CD14-positive monocyte (primary cell): ENCODE results near the gene CWC25. TPM values are rescaled to one million over a fixed set of nuclear protein-coding genes. Genes with fewer than 3 reads are reported as not detected.

ENCODE experiments used
- DNase-seq, 3 donors: peaks; one replicate each; pipeline ENCODE4 v3.0.0-alpha.2; 2011 to 2022
- H2AFZ ChIP-seq: 2 replicates; pipeline ENCODE4 v1.6.0; 2012; ENCODE audit warnings: mild to moderate bottlenecking, low read depth, low read length, inconsistent platforms; ENCODE audit not compliant: insufficient read depth, poor library complexity, severe bottlenecking
- H3K27ac ChIP-seq, 2 donors: 1 replicate in 1 of 2; 2 replicates in 1 of 2; pipeline ENCODE4 v1.5.1; 2012 to 2013; ENCODE audit warnings: low read length in 2 of 2, control low read depth in 1 of 2, inconsistent platforms in 1 of 2, low read depth in 1 of 2, mild to moderate bottlenecking in 1 of 2
- H3K27me3 ChIP-seq, 2 donors: one replicate each; pipeline versions ENCODE4 v1.6.0 to v1.6.1; 2011 to 2013; ENCODE audit warnings: low read length in 2 of 2; ENCODE audit not compliant: control insufficient read depth in 2 of 2, insufficient read depth in 2 of 2
- H3K36me3 ChIP-seq, 2 donors: replicated peaks in 1 of 2; 1 replicate in 1 of 2; 2 replicates in 1 of 2; pipeline versions ENCODE4 v1.5.1 to v1.6.1; 2012 to 2013; ENCODE audit warnings: low read length in 2 of 2, control low read depth in 1 of 2, inconsistent platforms in 1 of 2, mild to moderate bottlenecking in 1 of 2; ENCODE audit not compliant: insufficient read depth in 2 of 2, control insufficient read depth in 1 of 2
- H3K4me1 ChIP-seq, 2 donors: 1 replicate in 1 of 2; 2 replicates in 1 of 2; pipeline versions ENCODE4 v1.5.1 to v1.6.1; 2012 to 2013; ENCODE audit warnings: low read length in 2 of 2, control low read depth in 1 of 2, inconsistent platforms in 1 of 2, mild to moderate bottlenecking in 1 of 2, moderate library complexity in 1 of 2; ENCODE audit not compliant: insufficient read depth in 2 of 2, control insufficient read depth in 1 of 2
- H3K4me2 ChIP-seq: replicated peaks from 2 replicates; pipeline ENCODE3; 2012; ENCODE audit warnings: low read length, moderate library complexity, mild to moderate bottlenecking; ENCODE audit not compliant: poor library complexity, severe bottlenecking; ENCODE audit errors: extremely low read depth
- H3K4me3 ChIP-seq, 3 experiments: fragments of 200-600 bp in 1 of 3; sonication (generic) in 1 of 3; replicated peaks in 1 of 3; 1 replicate in 2 of 3; 2 replicates in 1 of 3; pipeline ENCODE4 v1.5.1; 2011 to 2013; ENCODE audit warnings: low read length in 3 of 3, mild to moderate bottlenecking in 3 of 3, control low read depth in 2 of 3, low read depth in 2 of 3, inconsistent platforms in 1 of 3, moderate library complexity in 1 of 3
- H3K79me2 ChIP-seq: 2 replicates; pipeline ENCODE4 v1.6.0; 2012; ENCODE audit warnings: mild to moderate bottlenecking, control low read depth, inconsistent platforms, low read length, moderate library complexity; ENCODE audit not compliant: insufficient read depth
- H3K9ac ChIP-seq: 2 replicates; pipeline ENCODE4 v1.6.0; 2017; ENCODE audit warnings: low read length, mild to moderate bottlenecking; ENCODE audit not compliant: insufficient read depth, poor library complexity, severe bottlenecking
- H3K9me3 ChIP-seq, 2 donors: replicated peaks in 1 of 2; 1 replicate in 1 of 2; 2 replicates in 1 of 2; pipeline versions ENCODE4 v1.5.1 to v1.6.1; 2012 to 2013; ENCODE audit warnings: low read length in 2 of 2, control low read depth in 1 of 2; ENCODE audit not compliant: control insufficient read depth in 1 of 2, insufficient read depth in 1 of 2
- H4K20me1 ChIP-seq: 2 replicates; pipeline ENCODE4 v1.6.0; 2012; ENCODE audit warnings: mild to moderate bottlenecking, low read length, control low read depth, moderate library complexity; ENCODE audit not compliant: insufficient read depth
- H3K27ac Mint-ChIP-seq, 7 donors: one replicate each; pipeline ENCODE4 v1.8.0; 2020; ENCODE audit warnings: mild to moderate bottlenecking in 7 of 7, mixed read lengths in 7 of 7, moderate library complexity in 6 of 7, inconsistent platforms in 2 of 7
- H3K27me3 Mint-ChIP-seq, 3 donors: one replicate each; pipeline ENCODE4 v1.8.0; 2021 to 2022; ENCODE audit warnings: low read depth in 3 of 3, mild to moderate bottlenecking in 3 of 3, mixed read lengths in 3 of 3, moderate library complexity in 3 of 3, inconsistent platforms in 1 of 3
- H3K36me3 Mint-ChIP-seq, 2 donors: one replicate each; pipeline ENCODE4 v1.8.0; 2020; ENCODE audit warnings: mixed read lengths in 2 of 2, inconsistent platforms in 1 of 2, mild to moderate bottlenecking in 1 of 2
- H3K4me1 Mint-ChIP-seq: one replicate; pipeline ENCODE4 v1.8.0; 2020; ENCODE audit warnings: mild to moderate bottlenecking, mixed read lengths
- H3K4me3 Mint-ChIP-seq, 2 donors: one replicate each; pipeline ENCODE4 v1.8.0; 2020; ENCODE audit warnings: mild to moderate bottlenecking in 2 of 2, mixed read lengths in 2 of 2, moderate library complexity in 1 of 2
- H3K9me3 Mint-ChIP-seq, 7 donors: one replicate each; pipeline ENCODE4 v1.8.0; 2020 to 2022; ENCODE audit warnings: mixed read lengths in 7 of 7, mild to moderate bottlenecking in 6 of 7, moderate library complexity in 6 of 7, inconsistent platforms in 2 of 7
- WGBS: methylation state at CpG from one replicate; pipeline ENCODE4 v1.1.5; 2013; ENCODE audit warnings: missing lambda C conversion rate; ENCODE audit not compliant: insufficient coverage; 5-methylcytosine and 5-hydroxymethylcytosine counted together
- intact Hi-C, 2 donors: fragments of 100-400 bp; cut with micrococcal nuclease; formaldehyde crosslinking; loops; one replicate each; pipeline versions ENCODE4 v1.15.0 to v1.15.1; 2023
- polyA plus RNA-seq, 3 donors: library from polyadenylated mRNA; depleted of rRNA in 1 of 3; unstranded in 2 of 3; stranded (reverse) in 1 of 3; fragments of 300-500 nt in 2 of 3; fragments of >200 nt in 1 of 3; fragmentation: Illumina TruSeq in 2 of 3; gene quantifications; 1 replicate in 2 of 3; 2 replicates in 1 of 3; pipeline ENCODE4 v1.2.3, GENCODE V29; 2012 to 2021
- TF ChIP-seq, protein P1 (sequence below): fragments of 200-600 bp; IDR thresholded peaks from one replicate; pipeline ENCODE4 v1.8.0; 2022; ENCODE audit warnings: antibody characterized with exemption, mild to moderate bottlenecking

CWC25 gene
- polyA plus RNA-seq, 3 donors, result 7.5 to 63.2 (median 8.4) TPM

DNA sequence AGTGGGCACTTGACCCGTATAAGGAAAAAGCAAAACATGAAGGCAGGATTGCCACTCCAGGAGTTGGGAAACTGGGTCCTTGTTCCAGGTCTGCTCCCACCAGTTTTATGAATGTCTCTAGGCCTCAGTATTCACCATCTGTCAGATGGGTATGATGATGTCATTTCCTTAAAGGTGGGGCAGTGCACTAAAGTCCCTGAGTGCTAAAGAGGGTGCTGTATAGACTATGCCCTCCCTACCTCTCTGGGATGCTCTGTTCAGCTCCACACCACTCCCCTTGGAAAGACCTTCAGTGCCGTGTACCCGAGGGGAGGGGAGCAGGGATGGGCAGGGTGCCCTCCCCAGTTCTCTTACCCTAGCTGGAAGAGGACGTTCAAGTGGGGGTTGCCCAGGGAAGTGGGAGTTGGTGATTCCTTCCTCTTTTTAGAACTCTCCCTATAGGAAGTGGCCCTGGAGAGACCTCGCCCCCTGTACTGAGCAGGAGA is 46.9 kb upstream of the CWC25 start:
- Mint-ChIP-seq H3K4me3 (peak overlapping the region; percentile 94 to 99), H3K27ac (peak overlapping the region; percentile 92 to 95 (median 94)), H3K36me3 (peaks cover 2 to 11% of the 10 kb centered on the region in 2 donors), H3K9me3 (no peaks in the 10 kb centered on the region), H3K27me3 (no peaks in the 10 kb centered on the region), H3K4me1 (peaks cover 65% of the 10 kb centered on the region)
- Histone ChIP-seq H3K9ac (peak overlapping the region; percentile 83), H3K4me3 (peak overlapping the region; percentile 98 to 100 (median 100)), H3K9me3 (no peaks in the 10 kb centered on the region), H3K36me3 (peaks cover 6 to 35% of the 10 kb centered on the region in 2 donors), H3K4me1 (peaks cover 55 to 78% of the 10 kb centered on the region in 2 donors), H4K20me1 (peaks cover 69% of the 10 kb centered on the region), H3K4me2 (peak overlapping the region; percentile 81), H3K27ac (peak overlapping the region; percentile 73 to 84), H3K79me2 (peaks cover 71% of the 10 kb centered on the region), H3K27me3 (no peaks in the 10 kb centered on the region), H2AFZ (no peak overlapping the region)
- TF ChIP-seq, protein P1, sequence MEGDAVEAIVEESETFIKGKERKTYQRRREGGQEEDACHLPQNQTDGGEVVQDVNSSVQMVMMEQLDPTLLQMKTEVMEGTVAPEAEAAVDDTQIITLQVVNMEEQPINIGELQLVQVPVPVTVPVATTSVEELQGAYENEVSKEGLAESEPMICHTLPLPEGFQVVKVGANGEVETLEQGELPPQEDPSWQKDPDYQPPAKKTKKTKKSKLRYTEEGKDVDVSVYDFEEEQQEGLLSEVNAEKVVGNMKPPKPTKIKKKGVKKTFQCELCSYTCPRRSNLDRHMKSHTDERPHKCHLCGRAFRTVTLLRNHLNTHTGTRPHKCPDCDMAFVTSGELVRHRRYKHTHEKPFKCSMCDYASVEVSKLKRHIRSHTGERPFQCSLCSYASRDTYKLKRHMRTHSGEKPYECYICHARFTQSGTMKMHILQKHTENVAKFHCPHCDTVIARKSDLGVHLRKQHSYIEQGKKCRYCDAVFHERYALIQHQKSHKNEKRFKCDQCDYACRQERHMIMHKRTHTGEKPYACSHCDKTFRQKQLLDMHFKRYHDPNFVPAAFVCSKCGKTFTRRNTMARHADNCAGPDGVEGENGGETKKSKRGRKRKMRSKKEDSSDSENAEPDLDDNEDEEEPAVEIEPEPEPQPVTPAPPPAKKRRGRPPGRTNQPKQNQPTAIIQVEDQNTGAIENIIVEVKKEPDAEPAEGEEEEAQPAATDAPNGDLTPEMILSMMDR, result no peak
- peak in 2 of 3 donors; percentile 48 to 76 for DNase-seq
- intact Hi-C loops, result loop anchor here in 1 of 2 donors (5.0 to 10.0 kb wide), 2 partner anchors 35 to 283 kb away; partner anchors contain the start of gene PLXDC1
- 60% methylated on average over 1 of the region's 5 CpGs for WGBS

DNA sequence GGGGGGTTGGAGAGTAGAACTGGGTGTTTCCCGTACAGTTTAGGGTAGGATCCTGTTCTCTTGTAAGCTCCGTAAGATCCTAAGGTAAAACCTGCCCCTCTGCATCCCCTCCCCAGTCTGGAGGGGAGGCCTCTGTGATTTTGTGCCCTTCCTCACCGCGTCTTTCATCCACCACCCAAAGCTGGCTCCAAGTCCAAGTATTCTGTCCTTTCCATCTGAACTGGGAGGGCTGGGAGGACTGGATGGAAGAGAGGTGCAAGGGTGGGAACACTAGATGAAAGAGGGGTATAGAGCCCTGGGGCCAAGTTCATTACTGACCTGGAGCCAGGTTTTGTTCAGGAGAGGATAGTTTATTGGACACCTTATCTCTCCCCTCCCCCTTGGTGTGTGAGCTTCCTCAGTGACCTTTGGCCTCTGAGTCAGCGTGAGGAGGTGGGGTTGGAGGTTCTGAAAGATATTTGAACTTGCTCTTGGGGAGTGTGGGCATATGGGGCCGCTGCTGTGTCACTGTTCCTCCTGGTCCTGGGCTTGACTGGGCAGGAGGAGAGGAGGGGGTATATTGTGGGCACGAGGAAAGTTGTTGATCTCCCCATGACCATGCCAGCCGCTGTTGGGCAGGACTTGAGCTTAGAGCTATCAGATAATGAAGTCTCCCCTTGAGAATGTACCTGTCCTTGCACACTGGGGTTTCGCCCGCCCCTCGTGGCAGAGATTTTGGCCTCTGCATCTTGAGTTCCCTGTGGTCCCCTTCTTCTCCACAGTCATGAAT is 46.3 kb upstream of the CWC25 start:
- Histone ChIP-seq H3K4me3 (peak overlapping the region; percentile 98 to 100 (median 100)), H3K36me3 (peaks cover 3 to 29% of the 10 kb centered on the region in 2 donors), H3K9me3 (no peaks in the 10 kb centered on the region), H3K27ac (peak overlapping the region; percentile 73 to 84), H4K20me1 (peaks cover 63% of the 10 kb centered on the region), H3K9ac (peak overlapping the region; percentile 83), H3K4me2 (peak overlapping the region; percentile 81), H2AFZ (no peak overlapping the region), H3K4me1 (peaks cover 52 to 79% of the 10 kb centered on the region in 2 donors), H3K79me2 (peaks cover 65% of the 10 kb centered on the region), H3K27me3 (no peaks in the 10 kb centered on the region)
- DNase-seq, result peak; percentile 73 to 85 (median 73)
- TF ChIP-seq, protein P1, result peak; percentile 22
- Mint-ChIP-seq H3K4me1 (peaks cover 61% of the 10 kb centered on the region), H3K4me3 (peak overlapping the region; percentile 94 to 99), H3K27ac (peak overlapping the region; percentile 92 to 95 (median 94)), H3K9me3 (no peaks in the 10 kb centered on the region), H3K27me3 (no peaks in the 10 kb centered on the region), H3K36me3 (peaks cover 0 to 5% of the 10 kb centered on the region in 2 donors)
- intact Hi-C loops, result loop anchor here in 1 of 2 donors (2.0 to 10.0 kb wide), 3 partner anchors 36 to 283 kb away; partner anchors contain the start of genes CWC25 and PLXDC1
- WGBS, result 40% methylated on average over 6 of the region's 11 CpGs
